ENCODE measurements around the gene CROT.

Gene CROT

DNA sequence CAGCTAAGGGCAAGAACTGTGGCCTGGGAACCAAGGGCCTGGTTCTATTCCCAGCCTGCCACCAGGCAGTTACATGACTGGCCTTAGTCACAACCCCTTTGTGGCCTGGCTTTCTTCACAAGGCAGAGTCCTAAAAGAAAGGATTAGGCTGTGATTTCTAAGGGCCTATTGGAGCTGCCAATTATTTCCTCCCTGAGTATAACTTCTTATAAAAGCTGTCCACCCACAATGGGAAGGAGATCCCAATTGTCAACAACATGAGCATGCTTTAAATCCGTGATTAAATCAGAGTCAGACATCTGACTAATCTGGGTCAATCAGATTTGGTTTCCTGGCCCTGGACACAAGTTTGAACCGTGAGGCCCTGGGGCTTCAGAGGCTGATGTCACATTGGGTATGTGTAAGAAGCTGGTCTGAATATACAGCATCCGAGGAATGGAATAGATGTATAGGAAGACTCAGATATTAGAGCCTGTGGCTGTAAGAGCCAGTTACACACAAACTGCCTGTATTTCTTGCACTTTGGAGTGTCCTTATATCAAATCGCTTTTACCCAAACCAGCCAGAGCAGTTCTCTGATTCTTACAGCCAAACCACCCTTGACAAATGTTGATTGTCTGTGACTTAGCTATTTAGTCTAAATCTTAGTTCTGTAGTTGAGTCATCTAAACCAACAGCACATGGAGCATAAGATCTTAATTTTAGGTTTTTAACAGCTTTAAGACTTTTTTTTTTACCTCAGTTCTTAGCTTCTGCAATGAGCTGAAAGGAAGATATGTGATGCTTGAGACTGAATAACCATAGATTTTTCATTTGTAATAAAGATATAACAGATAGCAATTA, 68.7 kb downstream of the CROT start:
- no peak overlapping the region for H3K27ac ChIP-seq

DNA sequence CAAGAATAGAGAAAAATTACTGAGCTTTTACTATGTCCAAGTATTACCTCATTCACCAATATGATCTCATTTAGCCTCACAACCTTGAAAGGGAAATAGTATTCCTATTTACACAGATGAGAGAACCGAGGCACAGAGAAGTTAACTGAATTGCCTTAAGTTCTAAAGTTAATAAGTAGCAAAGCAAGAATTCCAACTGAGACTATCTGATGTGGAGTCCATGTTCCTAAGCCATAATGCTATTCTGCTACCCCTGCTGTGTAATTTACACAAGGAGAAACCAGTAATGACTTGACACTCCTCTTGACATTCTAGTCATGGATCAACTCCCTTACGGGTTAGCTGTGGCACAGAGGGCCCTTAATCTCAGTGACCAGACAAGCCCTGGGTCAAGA, 69.3 kb downstream of the CROT start:
- Histone ChIP-seq H3K9me3 (ENCODE audit: low read depth, low read length) (no peaks in the 10 kb centered on the region), H3K9ac (ENCODE audit: insufficient read length) (no peak overlapping the region), H3K4me3 (no peak overlapping the region), H3K36me3 (ENCODE audit: insufficient read depth, low read length) (no peaks in the 10 kb centered on the region), H3K27ac (no peak overlapping the region)
- TF ChIP-seq FOXP2 (optimal IDR thresholded peaks at IDR 0.05; ENCODE audit: control extremely low read depth, extremely low read length, insufficient read depth) (no peak), EZH2 (IDR thresholded peaks at IDR 0.05) (no peak), POLR2AphosphoS5 (IDR thresholded peaks at IDR 0.05; ENCODE audit: borderline replicate concordance, low read depth, low read length) (no peak)
- DNase-seq (ENCODE audit: low read depth, low spot score): no peak

More for the DNA sequence above, 68.7 kb downstream of the CROT start:
- Histone ChIP-seq H3K9ac (ENCODE audit: insufficient read length) (no peak overlapping the region), H3K36me3 (ENCODE audit: insufficient read depth, low read length) (no peaks in the 10 kb centered on the region), H3K4me3 (no peak overlapping the region), H3K9me3 (ENCODE audit: low read depth, low read length) (no peaks in the 10 kb centered on the region)
- TF ChIP-seq POLR2AphosphoS5 (IDR thresholded peaks at IDR 0.05; ENCODE audit: borderline replicate concordance, low read depth, low read length): no peak
- TF ChIP-seq EZH2 (IDR thresholded peaks at IDR 0.05): no peak
- no peak for TF ChIP-seq FOXP2 (optimal IDR thresholded peaks at IDR 0.05; ENCODE audit: control extremely low read depth, extremely low read length, insufficient read depth)
- no peak for DNase-seq (ENCODE audit: low read depth, low spot score)

DNA sequence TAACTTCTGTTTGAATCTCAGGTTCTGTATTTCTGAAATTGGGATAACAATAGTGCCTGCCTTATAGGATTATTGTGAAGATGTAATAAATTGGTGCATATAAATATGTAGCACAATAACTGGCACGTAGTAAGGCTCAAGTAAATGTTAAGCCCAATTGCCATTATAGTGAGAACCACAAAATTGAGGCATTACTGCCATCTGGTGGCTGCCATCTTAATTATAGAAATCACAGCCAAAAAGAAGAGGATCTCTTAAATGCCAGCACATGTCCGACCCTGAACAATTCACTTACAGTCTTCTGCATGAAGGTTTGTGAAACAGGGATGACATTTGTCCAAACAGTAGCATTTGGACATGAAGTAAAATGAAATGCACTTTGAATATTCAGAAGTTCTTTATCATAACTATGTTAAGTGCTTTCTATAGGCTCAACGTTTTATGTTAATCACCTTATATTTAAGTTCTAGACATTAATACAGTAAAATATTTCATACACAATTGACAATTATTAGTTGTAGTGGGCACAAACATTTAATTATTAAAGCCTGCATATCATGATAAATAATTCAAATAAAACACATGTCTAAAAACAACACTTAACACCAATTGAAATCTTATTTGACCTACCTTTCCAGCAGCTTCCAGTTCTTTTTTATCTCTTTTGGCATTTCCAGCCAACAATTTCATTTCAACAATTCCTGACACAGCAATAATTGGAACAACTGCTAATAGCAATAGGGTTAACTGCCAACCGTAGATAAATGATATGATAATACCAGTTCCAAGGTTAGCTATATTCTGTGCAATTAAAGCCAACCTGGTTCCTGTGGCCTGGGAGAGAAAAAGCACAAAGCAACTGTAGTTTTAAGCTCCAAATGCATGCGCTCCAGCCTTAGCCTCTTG, 71.5 kb downstream of the CROT start:
- Histone ChIP-seq H3K9me3 (ENCODE audit: low read depth, low read length) (no peaks in the 10 kb centered on the region), H3K27ac (no peak overlapping the region), H3K4me3 (no peak overlapping the region), H3K9ac (ENCODE audit: insufficient read length) (no peak overlapping the region), H3K36me3 (ENCODE audit: insufficient read depth, low read length) (no peaks in the 10 kb centered on the region)
- TF ChIP-seq POLR2AphosphoS5 (IDR thresholded peaks at IDR 0.05; ENCODE audit: borderline replicate concordance, low read depth, low read length) (no peak), EZH2 (IDR thresholded peaks at IDR 0.05) (no peak), FOXP2 (optimal IDR thresholded peaks at IDR 0.05; ENCODE audit: control extremely low read depth, extremely low read length, insufficient read depth) (no peak)
- DNase-seq (ENCODE audit: low read depth, low spot score): peak; percentile 56

DNA sequence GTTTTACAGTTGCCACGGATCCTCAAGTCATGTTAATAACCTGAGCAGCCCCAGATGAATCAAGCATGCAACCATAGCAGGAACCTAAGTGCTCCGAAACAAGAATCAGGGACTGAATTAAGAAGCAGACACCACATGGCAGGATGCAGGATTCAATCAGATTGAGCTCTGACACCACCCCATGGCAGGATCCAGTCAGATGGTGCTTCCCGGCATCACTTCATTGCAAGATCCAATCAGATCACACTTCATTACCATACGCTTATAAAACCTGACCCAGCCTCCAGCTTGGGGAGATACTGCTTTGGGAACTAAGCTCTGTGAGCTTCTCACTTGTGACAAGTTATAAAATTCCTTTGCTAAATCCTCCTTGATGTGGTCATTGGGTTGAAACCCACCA, 74.7 kb downstream of the CROT start:
- Histone ChIP-seq H3K36me3 (ENCODE audit: insufficient read depth, low read length) (no peaks in the 10 kb centered on the region), H3K27ac (no peak overlapping the region), H3K9me3 (ENCODE audit: low read depth, low read length) (no peaks in the 10 kb centered on the region), H3K9ac (ENCODE audit: insufficient read length) (no peak overlapping the region), H3K4me3 (no peak overlapping the region)
- no peak for TF ChIP-seq POLR2AphosphoS5 (IDR thresholded peaks at IDR 0.05; ENCODE audit: borderline replicate concordance, low read depth, low read length)
- no peak for TF ChIP-seq EZH2 (IDR thresholded peaks at IDR 0.05)
- no peak for TF ChIP-seq FOXP2 (optimal IDR thresholded peaks at IDR 0.05; ENCODE audit: control extremely low read depth, extremely low read length, insufficient read depth)
- no peak for DNase-seq (ENCODE audit: low read depth, low spot score)

DNA sequence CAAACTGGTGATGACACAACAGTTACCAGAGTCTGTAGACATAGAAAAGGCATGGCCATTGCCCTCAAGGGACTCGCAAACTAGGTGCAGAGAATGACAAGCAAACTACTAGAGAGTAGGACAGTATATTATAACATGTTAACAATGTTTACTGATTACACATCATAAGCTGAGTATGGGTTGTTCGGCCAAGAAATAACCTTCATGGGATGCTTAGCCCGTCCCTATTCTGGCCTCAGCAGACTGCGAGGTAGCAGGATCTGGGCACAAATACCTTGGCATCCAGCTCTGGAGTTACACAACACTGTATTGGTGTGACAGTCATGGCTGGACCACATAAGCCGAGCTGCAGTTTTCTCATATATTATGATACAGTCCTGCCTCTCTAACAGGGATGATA, 78.6 kb downstream of the CROT start:
- no peak for DNase-seq (ENCODE audit: low read depth, low spot score)

DNA sequence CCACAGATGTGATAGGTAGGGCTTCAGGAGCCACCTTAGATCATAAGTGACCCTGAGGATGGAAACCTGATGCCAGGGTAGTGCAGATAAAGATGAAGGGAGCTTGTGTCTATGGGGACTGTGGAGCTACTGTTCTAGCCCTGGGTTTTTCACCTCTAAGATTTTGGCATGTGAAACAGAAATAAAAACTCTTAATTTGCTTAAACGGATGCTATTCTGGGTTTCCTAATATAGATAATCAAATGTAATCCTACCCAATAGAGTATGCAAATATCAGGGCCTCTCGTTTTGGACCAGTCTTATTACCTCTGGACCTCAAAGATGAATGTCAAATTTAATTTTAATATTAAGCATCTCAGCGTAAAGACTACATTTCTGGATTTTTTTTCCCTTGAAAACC, 80.7 kb downstream of the CROT start:
- Histone ChIP-seq H3K27ac (no peak overlapping the region), H3K4me3 (no peak overlapping the region), H3K9me3 (ENCODE audit: low read depth, low read length) (no peaks in the 10 kb centered on the region), H3K36me3 (ENCODE audit: insufficient read depth, low read length) (no peaks in the 10 kb centered on the region), H3K9ac (ENCODE audit: insufficient read length) (no peak overlapping the region)
- no peak for DNase-seq (ENCODE audit: low read depth, low spot score)
- TF ChIP-seq FOXP2 (optimal IDR thresholded peaks at IDR 0.05; ENCODE audit: control extremely low read depth, extremely low read length, insufficient read depth) (no peak), POLR2AphosphoS5 (IDR thresholded peaks at IDR 0.05; ENCODE audit: borderline replicate concordance, low read depth, low read length) (no peak), EZH2 (IDR thresholded peaks at IDR 0.05) (no peak)

More for the DNA sequence above, 78.6 kb downstream of the CROT start:
- Histone ChIP-seq H3K4me3 (no peak overlapping the region), H3K9ac (ENCODE audit: insufficient read length) (no peak overlapping the region), H3K27ac (no peak overlapping the region), H3K36me3 (ENCODE audit: insufficient read depth, low read length) (no peaks in the 10 kb centered on the region), H3K9me3 (ENCODE audit: low read depth, low read length) (no peaks in the 10 kb centered on the region)
- no peak for TF ChIP-seq FOXP2 (optimal IDR thresholded peaks at IDR 0.05; ENCODE audit: control extremely low read depth, extremely low read length, insufficient read depth)
- no peak for TF ChIP-seq POLR2AphosphoS5 (IDR thresholded peaks at IDR 0.05; ENCODE audit: borderline replicate concordance, low read depth, low read length)
- no peak for TF ChIP-seq EZH2 (IDR thresholded peaks at IDR 0.05)

DNA sequence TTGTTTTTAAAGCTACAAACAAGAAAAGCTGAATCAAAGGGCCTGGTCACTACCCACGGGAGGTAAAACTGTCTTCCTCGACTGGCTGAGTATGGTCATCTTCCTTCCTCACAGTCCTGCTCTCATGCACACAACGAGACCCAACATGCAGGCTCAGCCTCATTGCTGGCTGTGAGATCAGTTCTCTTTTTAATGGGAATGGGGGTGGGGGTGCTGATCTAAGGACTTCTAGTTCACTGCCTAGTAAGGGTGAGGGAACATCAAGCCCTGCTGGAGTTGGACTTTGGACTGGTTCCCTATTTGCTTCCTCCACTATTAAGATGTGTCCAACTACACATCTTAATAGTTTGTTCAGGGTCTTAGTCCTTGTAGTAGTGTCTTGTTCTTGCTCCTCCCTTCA, 81.8 kb downstream of the CROT start:
- no peak for DNase-seq (ENCODE audit: low read depth, low spot score)
- no peak overlapping the region for H3K4me3 ChIP-seq

DNA sequence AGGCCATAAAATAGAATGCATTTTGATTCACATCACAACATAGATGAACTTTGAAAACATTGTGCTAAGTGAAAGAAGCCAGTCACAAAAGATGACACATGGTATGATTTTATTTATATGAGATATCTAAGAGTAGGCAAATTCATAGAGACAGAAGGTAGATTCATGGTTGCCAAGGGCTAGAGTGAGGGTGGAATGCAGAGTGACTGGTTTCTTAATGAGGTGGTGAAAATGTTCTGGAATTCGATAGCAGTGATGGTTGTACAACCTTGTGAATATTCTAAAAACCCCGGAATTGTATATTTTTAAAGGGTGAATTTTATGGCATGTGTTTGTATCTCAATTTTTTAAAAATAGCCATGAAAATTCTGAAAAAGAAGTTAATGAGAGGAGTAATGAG, 87.1 kb downstream of the CROT start:
- H3K27ac ChIP-seq: no peak overlapping the region
- TF ChIP-seq POLR2AphosphoS5 (IDR thresholded peaks at IDR 0.05; ENCODE audit: borderline replicate concordance, low read depth, low read length) (no peak), EZH2 (IDR thresholded peaks at IDR 0.05) (no peak), FOXP2 (optimal IDR thresholded peaks at IDR 0.05; ENCODE audit: control extremely low read depth, extremely low read length, insufficient read depth) (no peak)
- no peak for DNase-seq (ENCODE audit: low read depth, low spot score)

More for the DNA sequence above, 81.8 kb downstream of the CROT start:
- no peaks in the 10 kb centered on the region for H3K9me3 ChIP-seq (ENCODE audit: low read depth, low read length)
- H3K27ac ChIP-seq: no peak overlapping the region
- no peaks in the 10 kb centered on the region for H3K36me3 ChIP-seq (ENCODE audit: insufficient read depth, low read length)
- TF ChIP-seq FOXP2 (optimal IDR thresholded peaks at IDR 0.05; ENCODE audit: control extremely low read depth, extremely low read length, insufficient read depth): no peak
- TF ChIP-seq POLR2AphosphoS5 (IDR thresholded peaks at IDR 0.05; ENCODE audit: borderline replicate concordance, low read depth, low read length): no peak
- TF ChIP-seq EZH2 (IDR thresholded peaks at IDR 0.05): no peak
- H3K9ac ChIP-seq (ENCODE audit: insufficient read length): no peak overlapping the region

More for the DNA sequence above, 87.1 kb downstream of the CROT start:
- Histone ChIP-seq H3K4me3 (no peak overlapping the region), H3K9me3 (ENCODE audit: low read depth, low read length) (no peaks in the 10 kb centered on the region), H3K9ac (ENCODE audit: insufficient read length) (no peak overlapping the region), H3K36me3 (ENCODE audit: insufficient read depth, low read length) (no peaks in the 10 kb centered on the region)
